ENCODE measurements around the gene DPYD.

GRCh38 chr1:97377432-97378034, 543.3 kb downstream of the DPYD start:
- TF ChIP-seq ATF3 (CRISPR knock-in tag; conservative IDR thresholded peaks at IDR 0.05) (no peak), ETV6 (CRISPR knock-in tag; IDR thresholded peaks at IDR 0.05) (no peak), E2F1 (CRISPR knock-in tag; IDR thresholded peaks at IDR 0.05) (no peak), FOXJ3 (CRISPR knock-in tag; IDR thresholded peaks at IDR 0.05; ENCODE audit: borderline replicate concordance) (no peak), CTCF (IDR thresholded peaks at IDR 0.05) (no peak), TP53 (CRISPR knock-in tag; IDR thresholded peaks at IDR 0.05) (no peak), ELF4 (CRISPR knock-in tag; IDR thresholded peaks at IDR 0.05; ENCODE audit: low read depth) (no peak), ZNF317 (CRISPR knock-in tag; IDR thresholded peaks at IDR 0.05; ENCODE audit: borderline replicate concordance, low read depth) (no peak), SMAD4 (CRISPR knock-in tag; IDR thresholded peaks at IDR 0.05) (no peak), NR2C2 (CRISPR knock-in tag; IDR thresholded peaks at IDR 0.05) (no peak), JUN (CRISPR knock-in tag; IDR thresholded peaks at IDR 0.05) (no peak), PRDM15 (CRISPR knock-in tag; IDR thresholded peaks at IDR 0.05) (no peak), USF2 (CRISPR knock-in tag; IDR thresholded peaks at IDR 0.05) (no peak), NR3C1 (CRISPR knock-in tag; conservative IDR thresholded peaks at IDR 0.05; ENCODE audit: low read depth) (no peak)

All from WTC11 (cell line).